Measurements from ENCODE around the gene CENPU.

The CENPU gene

DNA sequence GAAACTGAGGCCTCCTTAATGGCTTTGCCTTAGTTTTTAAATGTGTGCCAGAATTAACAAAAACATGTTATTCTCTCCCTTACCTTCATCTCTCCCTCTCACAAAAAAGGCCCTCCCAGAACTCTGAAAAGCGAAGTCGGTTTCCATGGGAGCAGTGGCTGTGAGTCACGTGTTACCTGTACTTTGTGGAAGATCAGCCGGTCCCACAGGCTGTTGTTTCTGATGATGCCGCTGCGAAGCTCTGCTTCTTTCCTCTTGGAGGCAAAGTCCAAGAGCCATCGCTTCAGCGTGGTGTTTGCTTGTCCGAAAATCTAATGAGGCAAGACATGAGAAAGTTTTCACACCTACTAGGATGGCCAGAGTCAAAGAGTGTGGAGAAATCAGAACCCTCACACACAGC lies 32.5 kb upstream of the CENPU start:
- H3K27ac ChIP-seq (ENCODE audit: low read depth, low read length) = no peak overlapping the region
- H3K9me3 ChIP-seq (ENCODE audit: control insufficient read depth, insufficient read depth, low read depth, low read length) = no peaks in the 10 kb centered on the region
- H3K27me3 ChIP-seq (ENCODE audit: control insufficient read depth, insufficient read depth, low read length) = no peaks in the 10 kb centered on the region
- H3K4me1 ChIP-seq (ENCODE audit: control insufficient read depth, insufficient read depth, low read length) = no peaks in the 10 kb centered on the region
- H3K9ac ChIP-seq (ENCODE audit: low read length) = no peak overlapping the region
- H3K4me3 ChIP-seq (ENCODE audit: low read depth, low read length) = no peak overlapping the region
- no peaks in the 10 kb centered on the region for H3K36me3 ChIP-seq (ENCODE audit: control insufficient read depth, insufficient read depth, low read length)

DNA sequence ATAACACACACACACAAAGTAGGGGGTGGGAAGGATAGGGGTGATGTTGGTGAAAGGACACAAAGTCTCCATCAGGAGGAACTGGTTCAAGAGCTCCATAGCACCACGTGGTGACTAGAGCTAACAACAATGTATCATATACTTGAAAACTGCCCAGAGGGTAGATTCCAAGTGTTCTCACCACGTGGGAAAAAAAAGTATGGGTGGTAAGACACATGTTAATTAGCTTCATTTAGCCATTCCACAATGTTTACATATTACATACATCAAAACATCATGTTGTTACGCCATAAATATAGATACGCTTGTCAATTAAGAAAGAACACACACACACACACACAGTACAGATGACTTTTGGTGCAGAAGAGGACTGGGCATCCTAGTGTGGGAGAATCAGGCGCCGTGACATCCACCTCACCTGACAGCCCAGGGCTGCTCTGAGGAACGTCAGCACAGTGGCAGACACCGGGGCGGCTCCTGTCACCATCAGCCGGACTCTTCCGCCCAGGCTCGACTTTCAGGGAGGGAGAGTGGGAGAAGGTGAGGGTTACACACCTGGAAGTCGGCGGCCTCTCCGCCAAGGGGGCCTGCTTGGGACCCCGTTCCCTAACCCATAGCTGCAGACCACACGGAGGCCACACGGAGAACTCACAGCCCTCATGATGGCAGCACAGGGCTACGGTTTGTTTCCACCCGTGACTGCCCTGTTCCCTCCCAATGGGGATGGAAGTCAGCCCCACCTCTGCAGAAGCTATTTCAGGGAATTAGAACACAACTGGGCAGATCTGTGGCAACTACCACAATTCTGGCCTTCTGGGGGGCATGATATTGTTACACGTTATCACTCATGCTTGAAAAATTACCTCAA lies 31.8 kb upstream of the CENPU start:
- H3K4me3 ChIP-seq (ENCODE audit: low read depth, low read length) = no peak overlapping the region
- no peak overlapping the region for H3K27ac ChIP-seq (ENCODE audit: low read depth, low read length)
- no peaks in the 10 kb centered on the region for H3K9me3 ChIP-seq (ENCODE audit: control insufficient read depth, insufficient read depth, low read depth, low read length)
- no peak overlapping the region for H3K9ac ChIP-seq (ENCODE audit: low read length)
- no peaks in the 10 kb centered on the region for H3K4me1 ChIP-seq (ENCODE audit: control insufficient read depth, insufficient read depth, low read length)
- H3K36me3 ChIP-seq (ENCODE audit: control insufficient read depth, insufficient read depth, low read length) = no peaks in the 10 kb centered on the region
- H3K27me3 ChIP-seq (ENCODE audit: control insufficient read depth, insufficient read depth, low read length) = no peaks in the 10 kb centered on the region

DNA sequence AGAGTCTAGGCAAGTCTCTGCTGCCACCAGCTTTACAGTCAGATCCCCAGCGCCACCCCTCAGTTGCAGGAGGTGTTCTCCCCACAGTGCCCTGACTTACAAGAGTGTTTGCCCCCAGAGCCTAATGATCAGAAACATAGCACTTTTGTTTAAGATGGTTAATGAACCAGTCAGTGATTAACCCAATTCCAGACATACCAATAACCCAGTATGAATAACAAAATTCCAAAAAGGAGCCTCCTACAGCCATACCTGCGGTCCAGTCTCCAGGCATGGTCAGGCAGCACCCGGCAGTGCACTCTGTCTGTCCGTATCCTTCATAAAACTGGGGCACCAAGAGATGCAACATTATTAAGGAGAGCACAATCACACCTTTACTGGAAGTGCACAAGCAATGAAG lies 30.7 kb upstream of the CENPU start:
- Histone ChIP-seq H3K9me3 (ENCODE audit: control insufficient read depth, insufficient read depth, low read depth, low read length) (no peaks in the 10 kb centered on the region), H3K9ac (ENCODE audit: low read length) (no peak overlapping the region), H3K4me3 (ENCODE audit: low read depth, low read length) (no peak overlapping the region), H3K27me3 (ENCODE audit: control insufficient read depth, insufficient read depth, low read length) (no peaks in the 10 kb centered on the region), H3K36me3 (ENCODE audit: control insufficient read depth, insufficient read depth, low read length) (no peaks in the 10 kb centered on the region), H3K4me1 (ENCODE audit: control insufficient read depth, insufficient read depth, low read length) (no peaks in the 10 kb centered on the region), H3K27ac (ENCODE audit: low read depth, low read length) (no peak overlapping the region)

DNA sequence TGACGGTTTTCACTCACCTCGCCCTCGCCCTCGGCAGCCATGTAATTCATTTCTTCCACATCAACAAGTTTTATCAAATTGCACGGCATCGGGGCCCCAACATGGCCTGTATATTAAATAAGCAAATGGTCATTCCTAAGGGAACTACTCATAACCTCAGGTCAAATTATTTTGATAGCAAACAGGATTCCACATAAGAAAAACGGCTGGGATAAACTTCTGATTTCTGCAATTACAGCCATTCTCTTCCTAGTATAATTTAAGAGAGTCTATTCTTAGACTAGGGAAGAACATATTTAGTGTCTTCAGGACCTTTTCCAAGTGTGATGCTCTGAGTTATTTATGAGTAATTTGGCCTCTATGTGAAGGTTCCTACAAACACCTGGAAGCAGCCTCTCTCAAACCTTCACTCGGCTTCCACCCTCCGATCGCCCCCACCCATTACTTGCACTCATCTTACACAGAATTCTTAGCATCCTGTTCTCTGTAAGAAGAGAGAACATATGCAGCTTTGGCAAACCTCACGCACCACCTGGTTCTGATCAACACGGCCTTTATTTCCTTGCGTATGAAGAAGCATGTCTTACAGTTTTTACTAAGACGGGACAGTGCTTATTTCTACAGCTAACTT lies 29.4 kb upstream of the CENPU start:
- H3K9ac ChIP-seq (ENCODE audit: low read length) = no peak overlapping the region
- H3K27me3 ChIP-seq (ENCODE audit: control insufficient read depth, insufficient read depth, low read length) = no peaks in the 10 kb centered on the region
- no peak overlapping the region for H3K27ac ChIP-seq (ENCODE audit: low read depth, low read length)

DNA sequence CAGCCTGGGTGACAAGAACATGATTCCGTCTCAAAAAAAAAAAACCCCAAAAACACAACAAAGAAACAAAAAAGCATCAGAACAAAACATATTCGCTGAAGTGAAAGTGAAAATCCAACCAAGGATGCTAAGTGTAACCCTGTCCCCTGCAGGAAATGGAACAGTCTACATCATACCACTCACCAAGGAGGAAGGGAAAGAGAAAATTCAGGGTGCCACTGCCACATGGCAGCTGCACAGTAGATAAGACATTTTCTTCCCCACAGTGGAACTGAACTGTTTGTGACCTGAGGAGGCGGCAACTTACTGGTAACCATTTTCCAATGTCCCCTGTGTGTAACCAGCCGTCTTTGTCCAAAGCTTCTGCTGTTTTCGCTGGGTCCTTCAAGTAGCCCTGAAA lies 28.2 kb upstream of the CENPU start:
- Histone ChIP-seq H3K9me3 (ENCODE audit: control insufficient read depth, insufficient read depth, low read depth, low read length) (no peaks in the 10 kb centered on the region), H3K9ac (ENCODE audit: low read length) (no peak overlapping the region), H3K4me1 (ENCODE audit: control insufficient read depth, insufficient read depth, low read length) (no peaks in the 10 kb centered on the region), H3K27me3 (ENCODE audit: control insufficient read depth, insufficient read depth, low read length) (no peaks in the 10 kb centered on the region), H3K36me3 (ENCODE audit: control insufficient read depth, insufficient read depth, low read length) (no peaks in the 10 kb centered on the region), H3K4me3 (ENCODE audit: low read depth, low read length) (no peak overlapping the region), H3K27ac (ENCODE audit: low read depth, low read length) (no peak overlapping the region)

More for the DNA sequence above, 29.4 kb upstream of the CENPU start:
- no peak overlapping the region for H3K4me3 ChIP-seq (ENCODE audit: low read depth, low read length)
- H3K9me3 ChIP-seq (ENCODE audit: control insufficient read depth, insufficient read depth, low read depth, low read length) = no peaks in the 10 kb centered on the region
- no peaks in the 10 kb centered on the region for H3K4me1 ChIP-seq (ENCODE audit: control insufficient read depth, insufficient read depth, low read length)
- no peaks in the 10 kb centered on the region for H3K36me3 ChIP-seq (ENCODE audit: control insufficient read depth, insufficient read depth, low read length)

- Histone ChIP-seq H3K27ac (ENCODE audit: low read depth, low read length) (no peak overlapping the region), H3K9me3 (ENCODE audit: control insufficient read depth, insufficient read depth, low read depth, low read length) (no peaks in the 10 kb centered on the region), H3K36me3 (ENCODE audit: control insufficient read depth, insufficient read depth, low read length) (no peaks in the 10 kb centered on the region), H3K9ac (ENCODE audit: low read length) (no peak overlapping the region), H3K4me1 (ENCODE audit: control insufficient read depth, insufficient read depth, low read length) (no peaks in the 10 kb centered on the region), H3K4me3 (ENCODE audit: low read depth, low read length) (no peak overlapping the region), H3K27me3 (ENCODE audit: control insufficient read depth, insufficient read depth, low read length) (no peaks in the 10 kb centered on the region)
These were observed 26.8 kb upstream of the CENPU start for GRCh38 chr4:184760681-184761080.

DNA sequence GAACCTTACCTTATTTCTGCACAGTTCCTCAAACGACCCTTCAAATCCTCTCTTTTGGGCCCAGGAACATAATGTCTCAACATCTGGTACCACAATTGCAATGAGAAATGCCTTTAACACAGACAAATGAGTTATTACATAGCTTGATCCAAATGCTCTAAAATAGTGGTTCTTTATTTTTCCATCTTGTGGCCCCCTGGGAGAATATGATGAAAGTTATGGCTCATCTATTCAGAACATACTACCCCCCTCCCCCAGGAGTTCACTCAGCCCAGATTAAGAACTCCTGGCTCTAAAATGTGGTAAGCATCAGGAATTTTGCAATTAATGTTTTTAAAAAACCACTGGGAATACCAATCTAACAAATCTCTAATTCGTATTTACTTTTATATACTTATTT lies 23.9 kb upstream of the CENPU start:
- H3K4me3 ChIP-seq (ENCODE audit: low read depth, low read length) = no peak overlapping the region

GRCh38 chr4:184756399-184756798 lies 22.5 kb upstream of the CENPU start:
- Histone ChIP-seq H3K27ac (ENCODE audit: low read depth, low read length) (no peak overlapping the region), H3K4me3 (ENCODE audit: low read depth, low read length) (no peak overlapping the region), H3K4me1 (ENCODE audit: control insufficient read depth, insufficient read depth, low read length) (no peaks in the 10 kb centered on the region), H3K9me3 (ENCODE audit: control insufficient read depth, insufficient read depth, low read depth, low read length) (no peaks in the 10 kb centered on the region), H3K27me3 (ENCODE audit: control insufficient read depth, insufficient read depth, low read length) (no peaks in the 10 kb centered on the region), H3K9ac (ENCODE audit: low read length) (no peak overlapping the region), H3K36me3 (ENCODE audit: control insufficient read depth, insufficient read depth, low read length) (no peaks in the 10 kb centered on the region)

More for the DNA sequence above, 23.9 kb upstream of the CENPU start:
- no peaks in the 10 kb centered on the region for H3K36me3 ChIP-seq (ENCODE audit: control insufficient read depth, insufficient read depth, low read length)
- H3K4me1 ChIP-seq (ENCODE audit: control insufficient read depth, insufficient read depth, low read length) = no peaks in the 10 kb centered on the region
- no peaks in the 10 kb centered on the region for H3K9me3 ChIP-seq (ENCODE audit: control insufficient read depth, insufficient read depth, low read depth, low read length)
- no peaks in the 10 kb centered on the region for H3K27me3 ChIP-seq (ENCODE audit: control insufficient read depth, insufficient read depth, low read length)
- no peak overlapping the region for H3K9ac ChIP-seq (ENCODE audit: low read length)
- no peak overlapping the region for H3K27ac ChIP-seq (ENCODE audit: low read depth, low read length)

DNA sequence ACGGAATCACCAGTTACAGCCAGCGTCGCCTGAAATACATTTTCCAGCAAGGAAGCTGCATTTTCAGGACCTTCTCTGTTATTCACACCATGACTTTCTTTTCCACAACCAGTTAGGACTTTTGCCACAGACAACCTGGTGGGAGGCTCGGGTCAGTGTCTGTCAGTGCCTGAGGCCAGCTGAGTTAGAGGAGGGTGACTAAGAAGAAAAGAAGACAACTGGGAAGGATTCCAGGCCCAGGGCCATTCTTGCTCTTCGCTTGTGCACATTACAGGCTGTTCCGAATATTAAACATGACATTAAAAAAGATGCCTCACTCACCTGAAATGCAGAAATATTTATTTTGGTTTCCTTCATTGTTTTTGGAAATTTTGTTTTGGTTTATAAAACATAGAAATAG lies 21.4 kb upstream of the CENPU start:
- no peaks in the 10 kb centered on the region for H3K36me3 ChIP-seq (ENCODE audit: control insufficient read depth, insufficient read depth, low read length)
- H3K27me3 ChIP-seq (ENCODE audit: control insufficient read depth, insufficient read depth, low read length) = no peaks in the 10 kb centered on the region
- H3K4me3 ChIP-seq (ENCODE audit: low read depth, low read length) = no peak overlapping the region
- H3K9ac ChIP-seq (ENCODE audit: low read length) = no peak overlapping the region
- no peaks in the 10 kb centered on the region for H3K4me1 ChIP-seq (ENCODE audit: control insufficient read depth, insufficient read depth, low read length)
- no peaks in the 10 kb centered on the region for H3K9me3 ChIP-seq (ENCODE audit: control insufficient read depth, insufficient read depth, low read depth, low read length)
- no peak overlapping the region for H3K27ac ChIP-seq (ENCODE audit: low read depth, low read length)

GRCh38 chr4:184752496-184753275 lies 18.8 kb upstream of the CENPU start:
- no peaks in the 10 kb centered on the region for H3K27me3 ChIP-seq (ENCODE audit: control insufficient read depth, insufficient read depth, low read length)
- peaks cover 7% of the 10 kb centered on the region for H3K4me1 ChIP-seq (ENCODE audit: control insufficient read depth, insufficient read depth, low read length)
- H3K9ac ChIP-seq (ENCODE audit: low read length) = no peak overlapping the region
- H3K9me3 ChIP-seq (ENCODE audit: control insufficient read depth, insufficient read depth, low read depth, low read length) = no peaks in the 10 kb centered on the region
- no peak overlapping the region for H3K4me3 ChIP-seq (ENCODE audit: low read depth, low read length)
- H3K27ac ChIP-seq (ENCODE audit: low read depth, low read length) = no peak overlapping the region
- H3K36me3 ChIP-seq (ENCODE audit: control insufficient read depth, insufficient read depth, low read length) = no peaks in the 10 kb centered on the region

DNA sequence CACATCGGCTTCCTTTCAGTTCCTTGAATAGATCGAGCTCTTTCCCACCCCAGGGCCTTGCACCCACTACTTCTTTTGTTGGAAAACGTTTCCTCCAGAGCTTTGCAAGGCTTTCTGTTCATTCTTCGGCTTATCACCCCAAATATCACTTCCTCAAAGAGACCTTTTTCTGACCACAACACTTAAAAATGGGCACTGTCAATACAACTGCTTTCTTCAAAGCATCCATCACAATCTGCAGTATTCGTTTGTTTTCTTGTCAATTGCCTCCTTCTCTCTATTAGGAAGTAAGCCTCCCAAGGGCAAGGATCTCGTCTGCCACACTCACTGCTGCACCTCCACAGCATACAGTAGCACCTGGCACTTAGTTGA lies 17.7 kb upstream of the CENPU start:
- Histone ChIP-seq H3K4me3 (ENCODE audit: low read depth, low read length) (no peak overlapping the region), H3K9me3 (ENCODE audit: control insufficient read depth, insufficient read depth, low read depth, low read length) (no peaks in the 10 kb centered on the region), H3K36me3 (ENCODE audit: control insufficient read depth, insufficient read depth, low read length) (no peaks in the 10 kb centered on the region), H3K9ac (ENCODE audit: low read length) (no peak overlapping the region), H3K27ac (ENCODE audit: low read depth, low read length) (no peak overlapping the region), H3K4me1 (ENCODE audit: control insufficient read depth, insufficient read depth, low read length) (peaks cover 19% of the 10 kb centered on the region), H3K27me3 (ENCODE audit: control insufficient read depth, insufficient read depth, low read length) (no peaks in the 10 kb centered on the region)
